Left lung (tissue), 10 donors: Measurements from ENCODE around the gene PTPRD. TPM values are rescaled to one million over a fixed set of nuclear protein-coding genes. Genes with fewer than 3 reads are reported as not detected.
A peak's percentile ranks its signal among the peaks of the same experiment; 100 is the strongest.

Source experiments
- ATAC-seq: fragments of 200-7000 bp; cut with Tn5 transposase; one replicate; pipeline ENCODE4 v1.9.1; 2020; ENCODE audit warnings: moderate library complexity
- DNase-seq, 4 donors: peaks; one replicate each; pipeline ENCODE4 v3.0.0-alpha.2; 2013 to 2020
- H3K27ac ChIP-seq, 2 donors: fragments of 200-600 bp; sonication (generic) in 1 of 2; one replicate each; pipeline versions ENCODE4 v1.5.0 to v1.8.0; 2020 to 2021
- H3K27me3 ChIP-seq, 2 donors: fragments of 200-600 bp; sonication (generic) in 1 of 2; one replicate each; pipeline versions ENCODE4 v1.5.0 to v1.8.0; 2020 to 2021
- H3K36me3 ChIP-seq, 2 donors: fragments of 200-600 bp; sonication (generic) in 1 of 2; one replicate each; pipeline versions ENCODE4 v1.5.0 to v1.8.0; 2020 to 2021
- H3K4me1 ChIP-seq, 2 donors: fragments of 200-600 bp; one replicate each; pipeline ENCODE4 v1.8.0; 2021
- H3K4me3 ChIP-seq, 2 donors: fragments of 200-600 bp; sonication (generic) in 1 of 2; one replicate each; pipeline versions ENCODE4 v1.5.0 to v1.8.0; 2020 to 2021; ENCODE audit warnings: mild to moderate bottlenecking in 1 of 2
- H3K9me3 ChIP-seq, 2 donors: fragments of 200-600 bp; sonication (generic) in 1 of 2; one replicate each; pipeline versions ENCODE4 v1.5.0 to v1.8.0; 2020 to 2021
- CTCF ChIP-seq, 2 donors: fragments of 200-600 bp; sonication (generic) in 1 of 2; IDR thresholded peaks; one replicate each; pipeline versions ENCODE4 v1.5.0 to v1.8.0; 2021; ENCODE audit warnings: antibody characterized with exemption in 2 of 2
- intact Hi-C, 2 donors: fragments of 100-400 bp; cut with DNase I; formaldehyde crosslinking; loops; one replicate each; pipeline versions ENCODE4 v1.11.2 to v1.14.2; 2022
- polyA plus RNA-seq, 6 donors: library from polyadenylated mRNA; unstranded; fragments of 120-200 nt; gene quantifications; one replicate each; pipeline ENCODE4 v1.2.1, GENCODE V29; 2013; ENCODE audit not compliant: insufficient read length in 6 of 6
- total RNA-seq, 2 donors: library from RNA; stranded (reverse); fragmentation: NEBNext Ultra II Directional; extraction: Animal tissue kit (Norgen Biotek cat#: 25700); gene quantifications; one replicate each; pipeline ENCODE4 v1.2.1, GENCODE V29; 2021
- donor health status: DM: no; HTN: yes; CAD: no.
- donor health status: DM: no; HTN: no; CAD: no.

PTPRD gene
- total and polyA plus RNA-seq, 8 donors, result 24.2 to 167 (median 139) TPM

DNA sequence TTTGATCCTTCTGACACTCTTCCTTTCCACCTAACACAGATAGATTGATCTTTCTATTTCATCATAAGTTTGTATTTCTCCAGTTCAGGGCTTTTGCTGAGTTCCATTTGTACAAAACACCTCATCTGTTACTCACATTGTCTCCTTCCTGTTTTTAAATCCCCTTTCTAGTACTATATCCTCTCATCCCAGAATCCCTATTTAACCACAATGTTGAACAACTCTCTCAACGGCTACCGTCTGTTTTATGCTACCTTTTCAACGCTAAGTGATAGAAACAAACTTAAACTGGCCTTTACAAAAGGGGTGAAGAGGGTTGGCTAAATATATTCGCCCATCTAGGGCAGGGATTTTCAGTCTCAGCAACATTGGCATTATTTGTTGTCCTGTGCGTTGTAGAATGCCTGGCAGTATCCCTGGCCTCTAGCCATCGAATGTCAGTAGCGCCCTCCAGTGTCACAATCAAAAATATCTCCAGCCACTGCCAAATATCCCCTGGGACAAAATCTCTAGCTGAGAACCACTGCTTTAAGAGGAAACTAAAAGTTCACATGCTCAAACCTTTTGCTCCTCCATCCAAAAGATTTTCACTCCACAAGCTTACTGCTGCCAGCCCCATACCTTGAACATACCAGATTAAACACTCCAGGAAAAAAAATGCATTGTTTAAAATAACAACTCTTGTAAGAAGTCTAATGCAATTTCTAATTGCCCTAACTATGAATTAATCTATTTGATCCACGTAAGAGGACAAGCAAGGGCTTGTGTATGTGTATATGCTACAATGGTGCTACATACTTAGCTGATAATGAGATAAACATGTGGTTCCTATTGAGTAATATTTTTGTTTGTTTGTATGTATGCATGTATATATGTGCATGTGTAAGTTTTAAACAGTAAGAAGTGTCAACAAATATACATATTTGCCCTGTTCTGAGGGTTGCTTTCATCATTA lies 344.0 kb downstream of the PTPRD start:
- no peak overlapping the region for H3K27ac ChIP-seq
- no peaks in the 10 kb centered on the region for H3K4me1 ChIP-seq
- no peaks in the 10 kb centered on the region for H3K36me3 ChIP-seq
- no peak overlapping the region for H3K4me3 ChIP-seq
- DNase-seq, result peak in 2 of 4 donors; percentile 52 to 58
- intact Hi-C loops, result no loop called here
- peak; percentile 90 for ATAC-seq
- H3K27me3 ChIP-seq, result no peaks in the 10 kb centered on the region
- peak in 1 of 2 donors; percentile 24 for TF ChIP-seq CTCF (IDR thresholded peaks at IDR 0.05)
- peaks cover 0 to 5% of the 10 kb centered on the region in 2 donors for H3K9me3 ChIP-seq

DNA sequence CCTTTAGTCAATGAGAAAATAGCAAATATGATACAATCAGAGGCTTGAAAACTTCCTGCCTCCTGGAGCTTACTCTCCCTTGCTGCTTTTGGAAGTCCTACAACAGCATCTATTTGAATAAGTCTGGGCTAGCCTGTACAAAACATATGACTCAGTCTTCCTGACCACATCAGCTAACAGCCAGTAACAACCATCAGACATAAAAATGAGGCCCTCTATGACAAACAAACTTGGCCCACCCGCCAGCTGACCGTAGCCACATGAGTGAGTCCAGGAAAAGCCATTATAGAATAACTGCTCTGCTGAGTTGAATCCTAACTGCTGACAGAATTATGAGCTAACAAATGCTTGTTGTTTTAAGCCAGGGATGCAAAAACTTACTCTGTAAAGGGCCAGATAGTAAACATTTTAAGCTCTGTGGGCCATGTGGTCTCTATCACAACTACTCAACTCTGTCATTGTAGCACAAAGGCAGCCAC lies 347.6 kb downstream of the PTPRD start:
- ATAC-seq, result peak; percentile 76
- Histone ChIP-seq H3K9me3 (peaks cover 0 to 12% of the 10 kb centered on the region in 2 donors), H3K36me3 (no peaks in the 10 kb centered on the region), H3K27ac (peak overlapping the region in 1 of 2 donors; percentile 2), H3K4me1 (no peaks in the 10 kb centered on the region), H3K27me3 (no peaks in the 10 kb centered on the region), H3K4me3 (no peak overlapping the region)
- DNase-seq, result peak in 2 of 4 donors; percentile 69 to 88
- intact Hi-C loops, result no loop called here
- no peak for TF ChIP-seq CTCF (IDR thresholded peaks at IDR 0.05)

GRCh38 chr9:10260501-10260900 lies 352.3 kb downstream of the PTPRD start:
- TF ChIP-seq CTCF (IDR thresholded peaks at IDR 0.05), result no peak
- Histone ChIP-seq H3K9me3 (peaks cover 0 to 12% of the 10 kb centered on the region in 2 donors), H3K27me3 (no peaks in the 10 kb centered on the region), H3K4me1 (no peaks in the 10 kb centered on the region), H3K36me3 (no peaks in the 10 kb centered on the region), H3K4me3 (no peak overlapping the region), H3K27ac (no peak overlapping the region)
- no peak for DNase-seq
- intact Hi-C loops, result no loop called here
- no peak for ATAC-seq

GRCh38 chr9:10259668-10260067 lies 353.1 kb downstream of the PTPRD start:
- H3K9me3 ChIP-seq, result peaks cover 0 to 12% of the 10 kb centered on the region in 2 donors
- DNase-seq (no peak), ATAC-seq (no peak)
- H3K4me3 ChIP-seq, result no peak overlapping the region
- no peaks in the 10 kb centered on the region for H3K4me1 ChIP-seq
- TF ChIP-seq CTCF (IDR thresholded peaks at IDR 0.05), result no peak
- H3K27me3 ChIP-seq, result no peaks in the 10 kb centered on the region
- no peak overlapping the region for H3K27ac ChIP-seq
- no peaks in the 10 kb centered on the region for H3K36me3 ChIP-seq
- intact Hi-C loops, result no loop called here

DNA sequence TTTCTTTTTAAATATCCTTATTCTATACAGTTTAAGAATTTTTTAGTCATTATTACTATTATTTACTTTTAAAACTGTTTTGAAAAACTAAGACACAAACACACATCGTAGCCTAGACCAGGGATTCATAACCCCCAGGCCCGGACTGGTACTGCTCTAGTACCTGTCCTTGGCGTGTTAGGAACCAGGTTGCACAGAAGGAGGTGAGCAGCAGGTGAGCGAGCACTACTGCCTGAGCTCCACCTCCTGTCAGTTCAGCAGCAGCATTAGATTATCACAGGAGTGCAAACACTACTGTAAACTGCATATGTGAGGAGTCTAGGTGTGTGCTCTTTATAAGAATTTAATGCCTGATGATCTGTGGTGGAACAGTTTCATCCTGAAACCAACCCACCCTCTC lies 357.0 kb downstream of the PTPRD start:
- intact Hi-C loops, result no loop called here
- Histone ChIP-seq H3K27ac (no peak overlapping the region), H3K4me3 (no peak overlapping the region), H3K36me3 (no peaks in the 10 kb centered on the region), H3K4me1 (no peaks in the 10 kb centered on the region), H3K9me3 (no peaks in the 10 kb centered on the region), H3K27me3 (no peaks in the 10 kb centered on the region)
- ATAC-seq (no peak), DNase-seq (no peak)
- TF ChIP-seq CTCF (IDR thresholded peaks at IDR 0.05), result no peak
